SU-DHL-6 (cell line): ENCODE measurements around the gene CDK5RAP2.

Source experiments
- H2AFZ ChIP-seq: fragments of 200-600 bp; sonication (generic); 2 replicates; pipeline ENCODE4 v1.6.1; 2014; ENCODE audit warnings: low read depth, mild to moderate bottlenecking, moderate library complexity, mixed read lengths, antibody characterized with exemption, low read length; ENCODE audit not compliant: severe bottlenecking
- H3F3A ChIP-seq: fragments of 200-600 bp; shearing (Covaris generic); 2 replicates; pipeline ENCODE4 v1.6.0; 2016; ENCODE audit warnings: antibody characterized with exemption, mild to moderate bottlenecking; ENCODE audit not compliant: insufficient read depth
- H3K27ac ChIP-seq: fragments of 200-600 bp; sonication (generic); 2 replicates; pipeline ENCODE4 v1.5.1; 2016; ENCODE audit warnings: low read depth, mild to moderate bottlenecking, low read length, moderate library complexity, mixed read lengths
- H3K27me3 ChIP-seq: fragments of 200-600 bp; sonication (generic), shearing (Covaris generic); 2 replicates; pipeline ENCODE4 v1.6.0; 2014; ENCODE audit warnings: mild to moderate bottlenecking, low read length
- H3K36me3 ChIP-seq: fragments of 200-600 bp; sonication (generic); 2 replicates; pipeline ENCODE4 v1.6.1; 2014; ENCODE audit warnings: mild to moderate bottlenecking, low read length, mixed read lengths
- H3K4me2 ChIP-seq: fragments of 300-600, 200-600 bp; shearing (Covaris generic), sonication (generic); 2 replicates; pipeline ENCODE4 v1.6.0; 2014; ENCODE audit warnings: low read length, low read depth, mild to moderate bottlenecking; ENCODE audit not compliant: poor library complexity, severe bottlenecking
- H3K4me3 ChIP-seq: fragments of 200-600 bp; sonication (generic); 2 replicates; pipeline ENCODE4 v1.5.1; 2014; ENCODE audit warnings: antibody characterized with exemption, low read length, mild to moderate bottlenecking, mixed read lengths; ENCODE audit not compliant: insufficient read depth, poor library complexity, severe bottlenecking
- H3K79me2 ChIP-seq: fragments of 200-600 bp; sonication (generic); 2 replicates; pipeline ENCODE4 v1.6.1; 2014; ENCODE audit warnings: mild to moderate bottlenecking, low read length, moderate library complexity; ENCODE audit not compliant: insufficient read depth
- H3K9ac ChIP-seq: fragments of 200-600 bp; sonication (generic); 2 replicates; pipeline ENCODE4 v1.7.0; 2014; ENCODE audit warnings: mild to moderate bottlenecking, low read length
- H3K9me2 ChIP-seq: fragments of 200-600 bp; sonication (generic); replicated peaks from 2 replicates; pipeline ENCODE4 v1.6.1; 2014; ENCODE audit warnings: low read length; ENCODE audit not compliant: insufficient read depth
- H3K9me3 ChIP-seq: fragments of 200-600 bp; sonication (generic); 2 replicates; pipeline ENCODE4 v1.6.1; 2014; ENCODE audit warnings: low read length, mixed read lengths; ENCODE audit not compliant: insufficient read depth
- H4K20me1 ChIP-seq: fragments of 200-600 bp; sonication (generic); 2 replicates; pipeline ENCODE4 v1.6.1; 2014; ENCODE audit warnings: low read depth, mild to moderate bottlenecking, antibody characterized with exemption, low read length, moderate library complexity, mixed read lengths
- EZH2phosphoT487 ChIP-seq: fragments of 200-600 bp; sonication (generic), shearing (Covaris generic); conservative IDR thresholded peaks from 2 replicates; pipeline ENCODE4 v1.6.1; 2018; ENCODE audit warnings: mild to moderate bottlenecking, antibody characterized with exemption, low read length, moderate library complexity, mixed read lengths
- TF ChIP-seq, protein P1 (sequence below): fragments of 200-600 bp; sonication (generic); IDR thresholded peaks from one replicate; pipeline ENCODE4 v1.5.1; 2017; ENCODE audit warnings: antibody characterized with exemption, mild to moderate bottlenecking, low read length, moderate library complexity; ENCODE audit not compliant: insufficient read depth, poor library complexity, severe bottlenecking

Gene CDK5RAP2

GRCh38 chr9:120572472-120572871 lies 7.5 kb downstream of the CDK5RAP2 start:
- Histone ChIP-seq H3K9ac (no peak overlapping the region), H3F3A (no peaks in the 10 kb centered on the region), H3K9me2 (no peaks in the 10 kb centered on the region), H3K36me3 (peaks cover 17% of the 10 kb centered on the region), H2AFZ (no peak overlapping the region), H3K4me2 (no peak overlapping the region), H3K27me3 (no peaks in the 10 kb centered on the region), H3K79me2 (peaks cover 52% of the 10 kb centered on the region), H3K27ac (no peak overlapping the region), H3K4me3 (no peak overlapping the region), H4K20me1 (peaks cover under 1% of the 10 kb centered on the region; the same call in 1 of the 2 replicates), H3K9me3 (no peaks in the 10 kb centered on the region)
- no peak for TF ChIP-seq EZH2phosphoT487
- TF ChIP-seq, protein P1, sequence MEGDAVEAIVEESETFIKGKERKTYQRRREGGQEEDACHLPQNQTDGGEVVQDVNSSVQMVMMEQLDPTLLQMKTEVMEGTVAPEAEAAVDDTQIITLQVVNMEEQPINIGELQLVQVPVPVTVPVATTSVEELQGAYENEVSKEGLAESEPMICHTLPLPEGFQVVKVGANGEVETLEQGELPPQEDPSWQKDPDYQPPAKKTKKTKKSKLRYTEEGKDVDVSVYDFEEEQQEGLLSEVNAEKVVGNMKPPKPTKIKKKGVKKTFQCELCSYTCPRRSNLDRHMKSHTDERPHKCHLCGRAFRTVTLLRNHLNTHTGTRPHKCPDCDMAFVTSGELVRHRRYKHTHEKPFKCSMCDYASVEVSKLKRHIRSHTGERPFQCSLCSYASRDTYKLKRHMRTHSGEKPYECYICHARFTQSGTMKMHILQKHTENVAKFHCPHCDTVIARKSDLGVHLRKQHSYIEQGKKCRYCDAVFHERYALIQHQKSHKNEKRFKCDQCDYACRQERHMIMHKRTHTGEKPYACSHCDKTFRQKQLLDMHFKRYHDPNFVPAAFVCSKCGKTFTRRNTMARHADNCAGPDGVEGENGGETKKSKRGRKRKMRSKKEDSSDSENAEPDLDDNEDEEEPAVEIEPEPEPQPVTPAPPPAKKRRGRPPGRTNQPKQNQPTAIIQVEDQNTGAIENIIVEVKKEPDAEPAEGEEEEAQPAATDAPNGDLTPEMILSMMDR = no peak

DNA sequence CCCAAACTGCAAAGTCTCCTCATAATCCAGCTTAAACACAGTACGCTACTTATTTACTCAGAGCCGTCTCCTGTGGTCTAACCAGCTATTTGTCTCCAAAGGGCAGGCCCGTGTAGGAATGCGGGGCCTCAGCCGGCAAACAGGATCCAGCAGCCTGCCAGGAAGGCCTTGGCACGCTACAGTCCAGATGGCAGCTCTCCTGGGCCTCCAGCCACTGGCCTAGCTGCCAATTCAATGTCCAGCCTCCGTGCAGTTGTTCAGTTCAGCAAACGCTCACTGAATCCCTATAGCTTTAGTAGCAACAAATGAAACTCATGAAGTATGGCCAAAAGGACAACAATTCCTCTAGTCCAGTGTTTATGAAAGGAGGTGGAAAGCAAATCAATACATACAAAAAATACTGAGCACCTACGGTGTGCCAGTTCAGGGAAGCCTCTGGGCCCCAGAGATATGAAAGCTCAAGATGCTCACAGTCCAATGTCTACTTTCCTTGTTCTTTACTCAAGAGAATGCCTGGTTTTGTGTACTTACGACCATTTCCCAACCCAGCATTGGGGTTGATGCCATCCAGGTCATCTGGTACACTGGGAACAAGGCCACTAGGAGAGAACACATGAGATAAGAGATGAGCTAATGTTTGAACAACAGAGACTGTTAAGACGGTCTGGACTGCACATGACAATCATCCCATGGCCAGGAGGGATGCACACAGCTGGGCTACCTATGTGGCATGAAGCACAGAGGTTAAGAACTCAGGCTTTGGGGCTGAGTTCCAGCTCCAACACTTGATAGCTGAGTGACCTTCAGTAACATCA lies 8.3 kb downstream of the CDK5RAP2 start:
- Histone ChIP-seq H3K79me2 (peaks cover 44% of the 10 kb centered on the region), H3K4me2 (no peak overlapping the region), H3F3A (no peaks in the 10 kb centered on the region), H3K4me3 (no peak overlapping the region), H3K9me3 (no peaks in the 10 kb centered on the region), H3K36me3 (peaks cover 24% of the 10 kb centered on the region), H3K27ac (no peak overlapping the region), H3K9ac (no peak overlapping the region), H2AFZ (no peak overlapping the region), H3K27me3 (no peaks in the 10 kb centered on the region), H4K20me1 (peaks cover 5% of the 10 kb centered on the region; the same call in 1 of the 2 replicates), H3K9me2 (no peaks in the 10 kb centered on the region)
- TF ChIP-seq, protein P1 = no peak
- TF ChIP-seq EZH2phosphoT487 = no peak

- Histone ChIP-seq H3K36me3 (peaks cover 33% of the 10 kb centered on the region), H3K27me3 (no peaks in the 10 kb centered on the region), H3K9me2 (no peaks in the 10 kb centered on the region), H3F3A (no peaks in the 10 kb centered on the region), H3K9me3 (no peaks in the 10 kb centered on the region), H3K27ac (no peak overlapping the region), H3K79me2 (peaks cover 31% of the 10 kb centered on the region), H3K9ac (no peak overlapping the region), H4K20me1 (0 out of 2 replicates have a peak, but pooled peaks cover 5% of the 10 kb centered on the region), H3K4me3 (no peak overlapping the region), H2AFZ (no peak overlapping the region), H3K4me2 (no peak overlapping the region)
- TF ChIP-seq, protein P1 = no peak
- no peak for TF ChIP-seq EZH2phosphoT487
Measured at GRCh38 chr9:120570296-120570695, 9.7 kb downstream of the CDK5RAP2 start.
